ENCODE data around the gene CRB1.

The CRB1 gene

GRCh38 chr1:197304638-197305200 lies 36.7 kb downstream of the CRB1 start:
- ChIA-PET CTCF (interaction anchor here (1.4 kb wide), 1 partner anchor 125 kb away, joined by 5 read pairs; no protein-coding TSS in a partner anchor), POLR2A (no interaction called here)
- peak; percentile 26 for DNase-seq (ENCODE audit: low read depth, low spot score)
- no peak overlapping the region for H3K4me3 ChIP-seq (ENCODE audit: low read depth, low read length)
- TF ChIP-seq, protein P1, sequence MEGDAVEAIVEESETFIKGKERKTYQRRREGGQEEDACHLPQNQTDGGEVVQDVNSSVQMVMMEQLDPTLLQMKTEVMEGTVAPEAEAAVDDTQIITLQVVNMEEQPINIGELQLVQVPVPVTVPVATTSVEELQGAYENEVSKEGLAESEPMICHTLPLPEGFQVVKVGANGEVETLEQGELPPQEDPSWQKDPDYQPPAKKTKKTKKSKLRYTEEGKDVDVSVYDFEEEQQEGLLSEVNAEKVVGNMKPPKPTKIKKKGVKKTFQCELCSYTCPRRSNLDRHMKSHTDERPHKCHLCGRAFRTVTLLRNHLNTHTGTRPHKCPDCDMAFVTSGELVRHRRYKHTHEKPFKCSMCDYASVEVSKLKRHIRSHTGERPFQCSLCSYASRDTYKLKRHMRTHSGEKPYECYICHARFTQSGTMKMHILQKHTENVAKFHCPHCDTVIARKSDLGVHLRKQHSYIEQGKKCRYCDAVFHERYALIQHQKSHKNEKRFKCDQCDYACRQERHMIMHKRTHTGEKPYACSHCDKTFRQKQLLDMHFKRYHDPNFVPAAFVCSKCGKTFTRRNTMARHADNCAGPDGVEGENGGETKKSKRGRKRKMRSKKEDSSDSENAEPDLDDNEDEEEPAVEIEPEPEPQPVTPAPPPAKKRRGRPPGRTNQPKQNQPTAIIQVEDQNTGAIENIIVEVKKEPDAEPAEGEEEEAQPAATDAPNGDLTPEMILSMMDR (IDR thresholded peaks at IDR 0.05; ENCODE audit: insufficient read depth, low read length, missing control alignments), result no peak

DNA sequence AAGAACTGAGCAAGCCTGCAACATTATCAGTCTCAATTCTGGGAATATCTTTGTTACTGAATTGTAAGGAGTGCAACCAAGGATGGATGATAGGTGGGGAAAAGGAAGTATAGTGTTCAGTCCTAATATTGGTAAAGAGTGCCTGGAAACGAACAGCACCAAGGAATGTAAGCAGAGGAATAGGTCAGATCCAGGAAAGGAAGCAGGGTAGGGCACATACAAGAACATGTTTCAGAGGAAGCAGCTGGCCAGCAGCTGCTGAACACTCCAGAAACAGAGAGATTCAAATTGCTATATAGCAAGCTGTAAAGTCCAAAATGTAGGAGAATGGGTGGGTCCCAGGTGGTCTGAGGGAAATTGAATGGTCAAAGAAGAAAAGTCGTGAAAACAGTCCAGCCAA lies 37.9 kb downstream of the CRB1 start:
- ChIA-PET CTCF (no interaction called here), POLR2A (no interaction called here)
- no peak overlapping the region for H3K4me3 ChIP-seq (ENCODE audit: low read depth, low read length)
- DNase-seq (ENCODE audit: low read depth, low spot score), result no peak
- TF ChIP-seq, protein P1 (IDR thresholded peaks at IDR 0.05; ENCODE audit: insufficient read depth, low read length, missing control alignments), result no peak

GRCh38 chr1:197306381-197307062 lies 38.5 kb downstream of the CRB1 start:
- no peak for DNase-seq (ENCODE audit: low read depth, low spot score)
- TF ChIP-seq, protein P1 (IDR thresholded peaks at IDR 0.05; ENCODE audit: insufficient read depth, low read length, missing control alignments), result no peak
- ChIA-PET POLR2A (no interaction called here), CTCF (no interaction called here)
- H3K4me3 ChIP-seq (ENCODE audit: low read depth, low read length), result no peak overlapping the region

DNA sequence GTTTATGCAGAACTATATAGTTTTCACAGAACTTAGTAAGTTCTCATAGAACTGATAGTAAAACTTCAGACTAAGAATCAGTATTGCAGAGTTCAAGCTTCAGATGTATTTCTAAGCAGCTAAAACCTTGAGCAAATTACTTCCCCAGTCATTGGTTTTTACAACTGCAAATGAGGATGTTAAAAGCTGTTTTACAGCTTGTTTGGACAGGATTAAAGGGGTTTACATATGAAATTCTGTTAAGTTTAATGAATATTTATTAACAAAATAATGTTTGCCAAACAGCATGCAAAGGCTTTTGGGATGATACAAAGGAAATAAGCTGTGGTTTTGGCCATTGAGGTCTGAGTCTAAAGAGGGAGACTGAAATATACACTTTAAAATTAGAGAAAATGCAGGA lies 39.1 kb downstream of the CRB1 start:
- POLR2A ChIA-PET, result no interaction called here
- TF ChIP-seq, protein P1 (IDR thresholded peaks at IDR 0.05; ENCODE audit: insufficient read depth, low read length, missing control alignments), result no peak
- CTCF ChIA-PET, result interaction anchor here (1.6 kb wide), 1 partner anchor 20 kb away, joined by 4 read pairs; no protein-coding TSS in a partner anchor

DNA sequence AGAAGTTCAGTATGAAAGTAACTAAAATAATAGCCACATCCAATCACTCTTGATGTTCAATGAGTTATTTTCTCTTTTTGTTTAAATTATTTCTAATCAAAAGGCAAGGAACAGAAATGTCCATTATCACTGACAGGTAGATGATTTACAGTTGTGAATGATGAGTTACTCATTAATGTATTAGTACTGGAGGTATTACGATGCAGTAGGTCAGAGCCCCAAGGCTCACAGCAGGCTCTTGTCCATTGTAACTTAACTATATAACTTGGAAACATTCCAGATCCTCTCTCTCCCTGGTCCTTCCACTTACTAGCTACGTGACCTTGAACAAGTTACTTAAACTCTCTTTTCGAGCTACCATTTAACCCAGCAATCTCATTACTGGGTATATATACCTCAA lies 39.5 kb downstream of the CRB1 start:
- CTCF ChIA-PET, result interaction anchor here (1.6 kb wide), 1 partner anchor 20 kb away, joined by 4 read pairs; no protein-coding TSS in a partner anchor
- DNase-seq (ENCODE audit: low read depth, low spot score), result no peak
- H3K4me3 ChIP-seq (ENCODE audit: low read depth, low read length), result no peak overlapping the region
- POLR2A ChIA-PET, result no interaction called here
- TF ChIP-seq, protein P1 (IDR thresholded peaks at IDR 0.05; ENCODE audit: insufficient read depth, low read length, missing control alignments), result no peak

More for the DNA sequence above, 39.1 kb downstream of the CRB1 start:
- H3K4me3 ChIP-seq (ENCODE audit: low read depth, low read length), result no peak overlapping the region
- no peak for DNase-seq (ENCODE audit: low read depth, low spot score)

- TF ChIP-seq, protein P1 (IDR thresholded peaks at IDR 0.05; ENCODE audit: insufficient read depth, low read length, missing control alignments), result no peak
- CTCF ChIA-PET, result interaction anchor here (1.4 kb wide), 1 partner anchor 46 kb away, joined by 3 read pairs; no protein-coding TSS in a partner anchor
- DNase-seq (ENCODE audit: low read depth, low spot score), result no peak
- POLR2A ChIA-PET, result no interaction called here
- H3K4me3 ChIP-seq (ENCODE audit: low read depth, low read length), result no peak overlapping the region
Observed at GRCh38 chr1:197311081-197311480, 43.0 kb downstream of the CRB1 start.
